ENCODE measurements around the gene CENPO.

The CENPO gene

GRCh38 chr2:24792874-24793760 is at the start of gene CENPO, which contains the start of gene PTRHD1:
Gene CENPO, plus strand, starts transcription at chr2:24793425. Its CDS starts 495 bp downstream, at chr2:24793920.
Gene PTRHD1, minus strand, starts transcription at chr2:24793391. Its CDS starts 14 bp downstream, at chr2:24793377.
- peak; percentile 87 for DNase-seq (ENCODE audit: low read depth)

- no peak for DNase-seq (ENCODE audit: low read depth)
These were observed 49.3 kb upstream of the CENPO start for GRCh38 chr2:24743924-24744323.

DNA sequence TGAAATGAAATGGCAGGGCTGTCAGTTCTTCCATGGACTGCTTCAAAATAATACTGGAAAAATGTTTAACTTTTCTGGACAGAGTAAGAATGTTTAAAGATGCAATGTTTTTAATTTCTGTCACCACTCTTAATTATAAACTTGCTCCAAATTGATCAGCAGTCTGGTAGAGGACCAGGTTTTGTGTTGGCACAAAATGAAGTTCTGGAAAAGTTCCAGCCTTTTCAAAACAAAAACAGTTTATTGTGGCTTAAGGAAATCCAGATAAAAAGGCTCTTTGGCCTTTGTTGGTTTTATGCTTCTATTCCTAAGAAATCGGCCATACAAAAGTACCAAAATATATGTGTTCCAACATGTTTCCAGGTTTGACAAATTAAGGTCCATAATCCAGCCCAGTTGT is 48.9 kb upstream of the CENPO start:
- no peak for DNase-seq (ENCODE audit: low read depth)

GRCh38 chr2:24745825-24746224 is 47.4 kb upstream of the CENPO start:
- no peak for DNase-seq (ENCODE audit: low read depth)

DNA sequence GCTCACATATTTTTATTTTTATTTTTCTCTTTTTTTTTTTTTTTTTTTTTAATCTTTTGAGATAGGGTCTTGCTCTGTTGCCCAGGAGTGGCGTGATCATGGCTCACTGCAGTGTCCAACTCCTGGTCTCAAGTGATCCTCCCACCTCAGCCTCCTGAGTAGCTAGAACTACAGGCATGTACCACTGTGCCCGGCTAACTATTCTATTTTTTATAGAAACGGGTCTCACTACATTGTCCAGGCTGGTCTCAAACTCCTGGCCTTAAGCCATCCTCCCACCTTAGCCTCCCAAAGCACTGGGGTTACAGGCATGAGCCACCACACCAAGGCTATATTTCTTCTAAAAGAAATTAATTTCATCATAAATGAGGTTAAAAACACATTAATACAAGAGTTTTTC is 45.9 kb upstream of the CENPO start:
- DNase-seq (ENCODE audit: low read depth), result no peak

GRCh38 chr2:24749069-24749691 is 44.0 kb upstream of the CENPO start:
- DNase-seq (ENCODE audit: low read depth), result no peak

DNA sequence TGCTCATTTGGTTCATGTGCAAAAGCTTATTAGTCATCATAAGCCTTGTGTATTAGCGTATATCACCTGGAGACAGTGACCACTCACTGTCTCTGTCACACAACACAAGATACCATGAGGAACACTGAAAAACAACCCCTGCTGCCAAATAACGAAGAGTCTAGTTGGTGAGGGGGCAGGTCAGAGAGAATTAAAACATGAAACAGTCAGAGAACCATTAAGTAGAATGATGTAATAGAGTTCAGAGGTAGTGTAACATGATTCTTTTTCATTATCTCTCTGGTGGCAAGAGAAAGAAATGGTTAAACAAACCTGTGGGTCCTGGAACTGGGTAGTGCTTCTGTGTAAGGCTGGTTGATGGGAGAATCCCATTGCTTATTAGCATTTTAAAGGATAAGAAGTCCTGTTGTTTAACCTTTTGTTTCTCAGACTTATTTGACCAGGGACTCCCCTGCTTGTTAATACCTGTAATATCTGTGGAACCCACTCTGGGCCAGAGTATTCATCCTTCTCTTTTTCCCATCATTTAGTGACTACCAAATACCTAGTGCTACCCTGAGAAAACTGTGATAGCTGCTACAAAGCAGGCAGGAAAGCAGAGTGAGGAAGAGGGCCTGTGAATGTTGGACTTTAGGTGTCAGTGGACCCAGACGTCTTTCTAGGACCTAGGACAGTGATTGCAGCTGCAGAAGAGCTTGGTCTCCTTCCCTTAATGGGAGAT is 38.1 kb upstream of the CENPO start:
- DNase-seq (ENCODE audit: low read depth), result no peak

GRCh38 chr2:24756789-24757188 is 36.4 kb upstream of the CENPO start:
- DNase-seq (ENCODE audit: low read depth), result no peak

- DNase-seq (ENCODE audit: low read depth), result no peak
These were observed 31.4 kb upstream of the CENPO start for GRCh38 chr2:24761866-24762265.

- no peak for DNase-seq (ENCODE audit: low read depth)
These were observed 30.7 kb upstream of the CENPO start for GRCh38 chr2:24762518-24762917.

- no peak for DNase-seq (ENCODE audit: low read depth)
These were observed 29.4 kb upstream of the CENPO start for GRCh38 chr2:24763843-24764242.

- DNase-seq (ENCODE audit: low read depth), result no peak
These were observed 26.6 kb upstream of the CENPO start for GRCh38 chr2:24766609-24767008.

- DNase-seq (ENCODE audit: low read depth), result no peak
These were observed 25.2 kb upstream of the CENPO start for GRCh38 chr2:24768013-24768412.

- DNase-seq (ENCODE audit: low read depth), result no peak
These were observed 24.6 kb upstream of the CENPO start for GRCh38 chr2:24768601-24769000.

- no peak for DNase-seq (ENCODE audit: low read depth)
These were observed 22.2 kb upstream of the CENPO start for GRCh38 chr2:24771061-24771460.

GRCh38 chr2:24771764-24772586 is 21.2 kb upstream of the CENPO start:
- no peak for DNase-seq (ENCODE audit: low read depth)

- DNase-seq (ENCODE audit: low read depth), result no peak
These were observed 18.9 kb upstream of the CENPO start for GRCh38 chr2:24774373-24774772.

DNA sequence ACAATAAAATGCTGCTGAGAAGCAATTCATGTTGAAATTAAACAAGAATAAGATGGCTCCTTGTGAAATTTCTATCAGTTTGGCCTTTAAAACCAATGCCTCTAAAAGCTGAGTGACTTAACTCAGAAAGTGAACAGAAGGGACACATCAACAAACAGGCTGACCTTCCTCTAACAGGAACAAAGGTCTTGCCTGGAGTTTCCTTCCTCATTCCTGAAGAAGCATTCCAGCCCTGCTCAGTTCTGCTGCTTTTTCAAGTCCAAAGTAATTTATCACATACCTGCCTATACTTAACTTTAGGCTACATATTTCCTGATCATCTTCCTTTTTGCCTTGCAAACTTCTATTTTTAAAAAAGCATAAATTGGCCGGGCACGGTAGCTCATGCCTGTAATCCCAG is 14.1 kb upstream of the CENPO start:
- DNase-seq (ENCODE audit: low read depth), result no peak

DNA sequence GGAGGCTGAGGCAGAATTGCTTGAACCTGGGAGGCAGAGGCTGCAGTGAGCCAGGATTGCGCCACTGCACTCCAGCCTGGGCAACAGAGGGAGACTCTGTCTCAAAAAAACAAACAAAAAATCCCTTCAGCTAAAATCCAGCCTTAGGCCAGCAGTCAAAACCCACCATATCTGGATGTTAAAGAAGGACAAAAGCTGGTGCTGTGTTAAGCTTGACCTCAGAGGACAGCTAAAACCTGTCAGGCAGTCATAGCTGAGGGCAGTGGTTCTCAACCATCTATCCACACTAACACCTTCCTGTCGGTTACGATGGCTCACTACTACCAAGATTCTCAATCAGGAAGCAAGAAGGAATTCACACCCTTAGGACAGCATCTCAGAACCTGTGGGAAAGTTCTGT is 9.6 kb upstream of the CENPO start:
- no peak for DNase-seq (ENCODE audit: low read depth)

- DNase-seq (ENCODE audit: low read depth), result no peak
These were observed 7.4 kb upstream of the CENPO start for GRCh38 chr2:24785671-24786321.

DNA sequence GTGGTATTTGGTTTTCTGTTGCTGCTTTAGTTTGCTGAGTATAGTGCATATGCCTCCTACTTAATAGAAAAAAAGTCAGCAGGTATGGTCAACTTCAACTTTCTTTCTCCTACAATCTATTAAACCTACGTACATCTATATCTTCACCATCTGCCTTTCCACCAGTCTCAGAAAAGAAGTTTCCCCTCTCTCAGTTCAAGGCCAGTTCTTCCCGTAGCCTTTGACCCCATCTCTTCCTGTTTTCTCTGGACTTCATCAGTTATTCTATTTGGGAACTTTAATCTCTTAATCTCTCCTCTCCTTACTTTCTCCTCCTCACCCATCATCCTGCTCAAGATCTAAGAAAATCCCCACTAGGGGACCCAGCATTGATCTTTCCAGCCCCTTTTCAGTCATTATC is 5.7 kb upstream of the CENPO start:
- no peak for DNase-seq (ENCODE audit: low read depth)
